Activated naive CD8-positive, alpha-beta T cell treated with anti-CD3 and anti-CD28 coated beads, Interleukin-2, amount 10 ng/mL, durations not matched to agents 7 days and 5 days (primary cell): ENCODE data around the gene TMED10. TPM values are rescaled to one million over a fixed set of nuclear protein-coding genes. Genes with fewer than 3 reads are reported as not detected.
A peak's percentile ranks its signal among the peaks of the same experiment; 100 is the strongest.
"Not testable (repeated sequence)": the region's sequence is repeated elsewhere in the genome, so short reads cannot be mapped to it uniquely, and the experiment has no call there.

Experiments used
- ATAC-seq: fragments of 150-1000 bp; cut with Tn5 transposase; one replicate; pipeline ENCODE4 v1.10.0; 2021; ENCODE audit warnings: low read depth, moderate library complexity
- POLR2A ChIA-PET: fragments of 350-600 bp; sonication (Branson Sonifier 250); formaldehyde crosslinking; loops from one replicate; lab custom pipeline; 2021; ENCODE audit warnings: antibody characterized with exemption; lab: Charles Lee
- DNase-seq: peaks from one replicate; pipeline ENCODE4 v3.0.0; 2021
- H3K27ac Mint-ChIP-seq: one replicate; pipeline ENCODE4 v1.8.0; 2022; ENCODE audit warnings: mild to moderate bottlenecking, mixed read lengths
- H3K27me3 Mint-ChIP-seq: one replicate; pipeline ENCODE4 v1.8.0; 2022; ENCODE audit warnings: mild to moderate bottlenecking, moderate library complexity, mixed read lengths
- H3K36me3 Mint-ChIP-seq: one replicate; pipeline ENCODE4 v1.8.0; 2021; ENCODE audit warnings: mild to moderate bottlenecking, mixed read lengths
- H3K4me1 Mint-ChIP-seq: one replicate; pipeline ENCODE4 v1.8.0; 2021; ENCODE audit warnings: mixed read lengths
- H3K4me3 Mint-ChIP-seq: one replicate; pipeline ENCODE4 v1.8.0; 2022; ENCODE audit warnings: mild to moderate bottlenecking, moderate library complexity, mixed read lengths
- H3K9me3 Mint-ChIP-seq: one replicate; pipeline ENCODE4 v1.8.0; 2021; ENCODE audit warnings: mixed read lengths
- total RNA-seq, 2 experiments: library from RNA; stranded (reverse); gene quantifications; one replicate each; pipeline ENCODE4 v1.2.3, GENCODE V29; 2021

The TMED10 gene
- total RNA-seq, 2 experiments from 2014 or later: 149 to 154 TPM

GRCh38 chr14:75127903-75128595 is 48.4 kb downstream of the TMED10 start:
- Mint-ChIP-seq H3K27ac (peak overlapping the region; percentile 93), H3K4me1 (peaks cover 35% of the 10 kb centered on the region), H3K27me3 (no peaks in the 10 kb centered on the region), H3K9me3 (no peaks in the 10 kb centered on the region), H3K36me3 (peaks cover 11% of the 10 kb centered on the region), H3K4me3 (peak overlapping the region; percentile 95)
- POLR2A ChIA-PET: interaction anchor here (0.9 to 2.5 kb wide), 6 partner anchors 10 to 261 kb away, joined by 3 to 6 read pairs (median 3); no protein-coding TSS in a partner anchor
- ATAC-seq (no peak), DNase-seq (no peak)

- H3K27ac Mint-ChIP-seq: peak overlapping the region; percentile 97
- not testable (repeated sequence) for H3K9me3 Mint-ChIP-seq, ATAC-seq, DNase-seq, H3K27me3 Mint-ChIP-seq
- peak overlapping the region; percentile 95 for H3K4me3 Mint-ChIP-seq
- POLR2A ChIA-PET: interaction anchor here (0.5 to 2.5 kb wide), 22 partner anchors 9 to 1762 kb away, joined by 3 to 11 read pairs (median 4); partner anchors contain the start of gene ZC2HC1C
- peaks cover 11% of the 10 kb centered on the region for H3K36me3 Mint-ChIP-seq
- H3K4me1 Mint-ChIP-seq: peaks cover 33% of the 10 kb centered on the region
These were observed 49.0 kb downstream of the TMED10 start for GRCh38 chr14:75127474-75127820.

GRCh38 chr14:75126679-75127473 is 49.5 kb downstream of the TMED10 start, which contains the start of gene NEK9:
Gene NEK9, minus strand, starts transcription at chr14:75127048. Its CDS starts 127 bp downstream, at chr14:75126921.
- H3K4me1 Mint-ChIP-seq: peaks cover 34% of the 10 kb centered on the region
- POLR2A ChIA-PET: interaction anchor here (0.5 to 2.5 kb wide), 26 partner anchors 9 to 1763 kb away, joined by 3 to 11 read pairs (median 4); partner anchors contain the start of gene ZC2HC1C
- DNase-seq (peak; percentile 90), ATAC-seq (peak; percentile 93)
- peak within 1 kb of the TSS; percentile 97 for H3K27ac Mint-ChIP-seq
- H3K9me3 Mint-ChIP-seq: no peaks in the 10 kb centered on the region
- peaks cover 11% of the 10 kb centered on the region for H3K36me3 Mint-ChIP-seq
- peak within 1 kb of the TSS; percentile 95 for H3K4me3 Mint-ChIP-seq
- H3K27me3 Mint-ChIP-seq: no peaks in the 10 kb centered on the region

GRCh38 chr14:75126121-75126544 is 50.3 kb downstream of the TMED10 start:
- no peaks in the 10 kb centered on the region for H3K27me3 Mint-ChIP-seq
- POLR2A ChIA-PET: interaction anchor here (0.6 to 2.5 kb wide), 20 partner anchors 8 to 371 kb away, joined by 3 to 11 read pairs (median 4); no protein-coding TSS in a partner anchor
- H3K27ac Mint-ChIP-seq: peak overlapping the region; percentile 97
- H3K4me1 Mint-ChIP-seq: peaks cover 38% of the 10 kb centered on the region
- H3K9me3 Mint-ChIP-seq: no peaks in the 10 kb centered on the region
- peaks cover 13% of the 10 kb centered on the region for H3K36me3 Mint-ChIP-seq
- H3K4me3 Mint-ChIP-seq: peak overlapping the region; percentile 95
- no peak for ATAC-seq
- DNase-seq: no peak

GRCh38 chr14:75125617-75126016 is 50.8 kb downstream of the TMED10 start:
- POLR2A ChIA-PET: interaction anchor here (0.9 to 2.5 kb wide), 7 partner anchors 13 to 176 kb away, joined by 3 to 11 read pairs (median 5); no protein-coding TSS in a partner anchor
- ATAC-seq: no peak
- H3K9me3 Mint-ChIP-seq: no peaks in the 10 kb centered on the region
- DNase-seq: no peak
- peak overlapping the region; percentile 95 for H3K4me3 Mint-ChIP-seq
- H3K27me3 Mint-ChIP-seq: no peaks in the 10 kb centered on the region
- peaks cover 42% of the 10 kb centered on the region for H3K4me1 Mint-ChIP-seq
- peaks cover 15% of the 10 kb centered on the region for H3K36me3 Mint-ChIP-seq
- H3K27ac Mint-ChIP-seq: no peak overlapping the region

- H3K27ac Mint-ChIP-seq: peak overlapping the region; percentile 31
- no peaks in the 10 kb centered on the region for H3K27me3 Mint-ChIP-seq
- peaks cover 22% of the 10 kb centered on the region for H3K36me3 Mint-ChIP-seq
- POLR2A ChIA-PET: no interaction called here
- H3K4me1 Mint-ChIP-seq: peaks cover 43% of the 10 kb centered on the region
- no peaks in the 10 kb centered on the region for H3K9me3 Mint-ChIP-seq
- DNase-seq (no peak), ATAC-seq (no peak)
- H3K4me3 Mint-ChIP-seq: peak overlapping the region; percentile 4
These were observed 52.4 kb downstream of the TMED10 start for GRCh38 chr14:75123991-75124390.

- no peak for DNase-seq
- no peak for ATAC-seq
- POLR2A ChIA-PET: no interaction called here
- H3K27ac Mint-ChIP-seq: no peak overlapping the region
- H3K9me3 Mint-ChIP-seq: no peaks in the 10 kb centered on the region
- no peak overlapping the region for H3K4me3 Mint-ChIP-seq
- H3K36me3 Mint-ChIP-seq: peaks cover 30% of the 10 kb centered on the region
- H3K4me1 Mint-ChIP-seq: peaks cover 34% of the 10 kb centered on the region
- H3K27me3 Mint-ChIP-seq: no peaks in the 10 kb centered on the region
These were observed 54.9 kb downstream of the TMED10 start for GRCh38 chr14:75121552-75121951.

- Mint-ChIP-seq H3K36me3 (peaks cover 33% of the 10 kb centered on the region), H3K27me3 (no peaks in the 10 kb centered on the region), H3K4me1 (peaks cover 30% of the 10 kb centered on the region), H3K9me3 (no peaks in the 10 kb centered on the region), H3K27ac (peak overlapping the region; percentile 30), H3K4me3 (no peak overlapping the region)
- POLR2A ChIA-PET: no interaction called here
- DNase-seq (no peak), ATAC-seq (no peak)
These were observed 55.7 kb downstream of the TMED10 start for GRCh38 chr14:75120541-75121291.

- Mint-ChIP-seq H3K36me3 (peaks cover 40% of the 10 kb centered on the region), H3K9me3 (no peaks in the 10 kb centered on the region), H3K27me3 (no peaks in the 10 kb centered on the region), H3K27ac (no peak overlapping the region), H3K4me1 (peaks cover 22% of the 10 kb centered on the region), H3K4me3 (no peak overlapping the region)
- POLR2A ChIA-PET: no interaction called here
- ATAC-seq (no peak), DNase-seq (no peak)
These were observed 57.4 kb downstream of the TMED10 start for GRCh38 chr14:75119056-75119455.

GRCh38 chr14:75113932-75114539 is 62.4 kb downstream of the TMED10 start:
- peak; percentile 98 for ATAC-seq
- Mint-ChIP-seq H3K27me3 (no peaks in the 10 kb centered on the region), H3K4me3 (peak overlapping the region; percentile 54), H3K4me1 (peaks cover 25% of the 10 kb centered on the region), H3K27ac (peak overlapping the region; percentile 77), H3K9me3 (no peaks in the 10 kb centered on the region), H3K36me3 (peaks cover 55% of the 10 kb centered on the region)
- POLR2A ChIA-PET: interaction anchor here (0.5 to 0.7 kb wide), 3 partner anchors 9 to 490 kb away, joined by 3 read pairs; partner anchors contain the start of gene NEK9
- DNase-seq: no peak

- peaks cover 28% of the 10 kb centered on the region for H3K4me1 Mint-ChIP-seq
- DNase-seq (no peak), ATAC-seq (no peak)
- POLR2A ChIA-PET: interaction anchor here (1.5 to 1.7 kb wide), 2 partner anchors 16 to 17 kb away, joined by 4 to 5 read pairs; partner anchors contain the start of gene NEK9
- H3K36me3 Mint-ChIP-seq: peaks cover 54% of the 10 kb centered on the region
- no peaks in the 10 kb centered on the region for H3K27me3 Mint-ChIP-seq
- no peak overlapping the region for H3K27ac Mint-ChIP-seq
- H3K4me3 Mint-ChIP-seq: no peak overlapping the region
- H3K9me3 Mint-ChIP-seq: no peaks in the 10 kb centered on the region
These were observed 66.5 kb downstream of the TMED10 start for GRCh38 chr14:75109877-75110276.

GRCh38 chr14:75107186-75107585 is 69.2 kb downstream of the TMED10 start:
- H3K36me3 Mint-ChIP-seq: peaks cover 47% of the 10 kb centered on the region
- H3K27me3 Mint-ChIP-seq: no peaks in the 10 kb centered on the region
- H3K4me3 Mint-ChIP-seq: no peak overlapping the region
- peaks cover 9% of the 10 kb centered on the region for H3K4me1 Mint-ChIP-seq
- H3K27ac Mint-ChIP-seq: no peak overlapping the region
- DNase-seq (no peak), ATAC-seq (no peak)
- POLR2A ChIA-PET: no interaction called here
- no peaks in the 10 kb centered on the region for H3K9me3 Mint-ChIP-seq
